Nephron progenitor cell (in vitro differentiated cells): ENCODE measurements around the gene UBALD1.

Experiments
- DNase-seq: peaks from one replicate; pipeline ENCODE4 v3.0.0; 2021
- H3K27ac Mint-ChIP-seq: 2 replicates; pipeline ENCODE4 v1.8.0; 2021; ENCODE audit warnings: mild to moderate bottlenecking, moderate library complexity, mixed read lengths
- H3K27me3 Mint-ChIP-seq: 2 replicates; pipeline ENCODE4 v1.8.0; 2021; ENCODE audit warnings: mild to moderate bottlenecking, low read depth, mixed read lengths; ENCODE audit not compliant: poor library complexity
- H3K36me3 Mint-ChIP-seq: 2 replicates; pipeline ENCODE4 v1.8.0; 2021; ENCODE audit warnings: low read depth, mixed read lengths
- H3K4me1 Mint-ChIP-seq: 2 replicates; pipeline ENCODE4 v1.8.0; 2021; ENCODE audit warnings: mixed read lengths
- H3K4me3 Mint-ChIP-seq: 2 replicates; pipeline ENCODE4 v1.8.0; 2021; ENCODE audit warnings: mild to moderate bottlenecking, moderate library complexity, mixed read lengths
- H3K9me3 Mint-ChIP-seq: 2 replicates; pipeline ENCODE4 v1.8.0; 2021; ENCODE audit warnings: mild to moderate bottlenecking, moderate library complexity, mixed read lengths
- TF ChIP-seq, protein P1 (sequence below): fragments of 200-600 bp; sonication (generic); IDR thresholded peaks from 2 replicates; pipeline ENCODE4 v1.5.0; 2021; ENCODE audit warnings: antibody characterized with exemption

UBALD1 gene

DNA sequence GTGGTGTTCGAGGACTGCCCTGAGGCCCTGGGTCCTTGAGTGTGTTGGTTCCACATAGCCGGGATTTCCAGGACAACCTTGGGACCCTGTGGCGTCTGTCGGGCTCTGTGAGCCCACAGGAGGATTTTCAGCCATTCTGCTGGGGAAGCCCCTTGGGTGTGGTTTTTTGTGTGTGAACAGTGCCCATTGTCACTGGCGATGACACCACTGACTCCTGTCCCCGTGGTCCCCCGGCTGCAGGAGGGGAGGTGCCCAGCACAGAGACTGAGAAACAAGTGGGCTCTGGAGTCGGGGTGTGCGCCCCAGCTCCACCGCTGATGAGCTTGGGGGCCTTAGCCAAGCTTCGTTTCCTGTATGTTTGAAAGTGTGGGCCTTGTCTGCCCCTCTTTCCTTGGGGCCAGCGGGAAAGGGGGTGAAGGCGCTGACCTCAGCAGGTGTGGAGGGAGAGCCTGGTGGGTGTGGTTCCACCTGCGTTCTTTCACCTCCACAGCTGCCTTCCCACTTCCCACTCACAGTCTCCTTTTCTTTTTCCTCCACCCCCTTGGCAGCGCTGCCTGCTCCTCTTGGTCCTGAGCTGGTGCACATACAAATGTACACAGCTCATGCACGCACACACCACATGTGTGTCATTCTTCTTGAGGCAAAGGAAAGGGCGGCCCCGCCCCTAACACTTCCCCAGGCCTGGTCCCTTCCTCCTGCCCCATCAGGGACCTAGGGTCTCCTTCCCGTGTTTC, 26.1 kb upstream of the UBALD1 start:
- peaks cover 19% of the 10 kb centered on the region for H3K4me1 Mint-ChIP-seq

DNA sequence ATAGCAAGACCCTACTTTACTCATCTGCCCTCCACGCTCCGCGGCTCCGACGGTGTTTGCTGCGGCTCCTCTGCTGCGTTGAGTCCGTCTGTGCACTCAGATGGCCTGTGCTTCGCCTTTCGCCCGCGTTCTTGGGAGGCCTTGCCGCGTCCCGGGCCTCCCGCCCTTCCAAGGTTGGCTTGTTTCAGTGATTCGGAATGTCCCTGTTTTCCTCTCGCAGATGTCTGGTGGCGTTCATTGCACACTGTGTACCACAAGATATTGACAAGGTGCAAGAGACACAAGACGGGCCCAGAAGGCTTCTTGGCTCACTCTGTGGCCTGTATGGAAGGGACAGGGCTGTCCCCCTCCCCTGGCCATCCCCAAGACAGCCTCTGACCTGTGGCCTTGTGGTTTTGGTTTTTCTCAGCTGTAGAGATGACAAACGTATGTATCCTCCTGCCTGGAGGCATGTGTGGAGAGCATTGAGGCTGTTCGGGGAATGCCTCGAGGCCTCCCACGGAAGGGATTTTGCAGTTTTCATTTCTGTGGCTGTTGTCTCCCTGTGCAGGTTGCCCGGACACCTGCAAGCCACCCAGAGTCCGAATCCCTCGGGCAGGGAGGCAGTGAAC, 25.3 kb upstream of the UBALD1 start:
- DNase-seq: no peak
- Mint-ChIP-seq H3K27me3 (no peaks in the 10 kb centered on the region), H3K4me1 (peaks cover 19% of the 10 kb centered on the region), H3K4me3 (no peak overlapping the region), H3K27ac (peak overlapping the region; percentile 98), H3K36me3 (peaks cover 9% of the 10 kb centered on the region), H3K9me3 (no peaks in the 10 kb centered on the region)
- TF ChIP-seq, protein P1, sequence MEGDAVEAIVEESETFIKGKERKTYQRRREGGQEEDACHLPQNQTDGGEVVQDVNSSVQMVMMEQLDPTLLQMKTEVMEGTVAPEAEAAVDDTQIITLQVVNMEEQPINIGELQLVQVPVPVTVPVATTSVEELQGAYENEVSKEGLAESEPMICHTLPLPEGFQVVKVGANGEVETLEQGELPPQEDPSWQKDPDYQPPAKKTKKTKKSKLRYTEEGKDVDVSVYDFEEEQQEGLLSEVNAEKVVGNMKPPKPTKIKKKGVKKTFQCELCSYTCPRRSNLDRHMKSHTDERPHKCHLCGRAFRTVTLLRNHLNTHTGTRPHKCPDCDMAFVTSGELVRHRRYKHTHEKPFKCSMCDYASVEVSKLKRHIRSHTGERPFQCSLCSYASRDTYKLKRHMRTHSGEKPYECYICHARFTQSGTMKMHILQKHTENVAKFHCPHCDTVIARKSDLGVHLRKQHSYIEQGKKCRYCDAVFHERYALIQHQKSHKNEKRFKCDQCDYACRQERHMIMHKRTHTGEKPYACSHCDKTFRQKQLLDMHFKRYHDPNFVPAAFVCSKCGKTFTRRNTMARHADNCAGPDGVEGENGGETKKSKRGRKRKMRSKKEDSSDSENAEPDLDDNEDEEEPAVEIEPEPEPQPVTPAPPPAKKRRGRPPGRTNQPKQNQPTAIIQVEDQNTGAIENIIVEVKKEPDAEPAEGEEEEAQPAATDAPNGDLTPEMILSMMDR: no peak

More for the DNA sequence above, 26.1 kb upstream of the UBALD1 start:
- Mint-ChIP-seq H3K27me3 (no peaks in the 10 kb centered on the region), H3K27ac (peak overlapping the region; percentile 82), H3K9me3 (peaks cover 4% of the 10 kb centered on the region), H3K4me3 (no peak overlapping the region), H3K36me3 (peaks cover 16% of the 10 kb centered on the region)
- no peak for DNase-seq
- TF ChIP-seq, protein P1: no peak

DNA sequence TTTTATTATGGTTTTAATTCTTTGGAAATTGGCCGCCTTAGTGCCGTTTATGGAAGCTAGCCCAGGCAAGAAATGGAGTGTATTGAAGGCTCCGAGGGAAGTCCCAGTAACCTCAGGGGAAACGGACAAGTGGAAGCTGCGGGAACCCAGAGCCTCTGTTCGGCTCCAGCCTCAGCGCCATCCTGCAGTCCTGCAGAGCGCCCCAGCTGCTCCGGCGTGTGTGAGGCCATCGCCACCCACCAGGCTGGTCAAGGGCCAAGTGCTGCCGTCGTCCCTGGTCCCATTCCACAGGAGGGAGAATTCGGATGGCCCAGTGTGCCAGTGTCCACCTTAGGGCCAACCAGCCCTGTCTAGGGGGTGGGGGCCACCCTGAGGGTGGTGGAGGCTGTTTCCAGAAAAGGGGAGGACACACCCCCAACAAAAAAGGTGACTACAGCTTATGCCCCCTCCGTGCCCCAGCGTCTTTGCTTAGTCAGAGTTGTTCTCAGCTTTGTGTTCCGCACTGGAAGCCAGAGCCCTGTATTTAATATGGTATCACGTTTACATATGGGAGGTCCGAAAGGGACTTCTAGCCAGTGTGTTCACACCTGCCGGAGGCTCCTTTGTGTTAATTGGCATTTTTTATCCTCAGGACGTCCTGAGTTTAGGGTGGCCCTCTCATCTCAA, 22.9 kb upstream of the UBALD1 start:
- TF ChIP-seq, protein P1: no peak
- Mint-ChIP-seq H3K4me1 (peaks cover 19% of the 10 kb centered on the region), H3K27ac (no peak overlapping the region), H3K9me3 (no peaks in the 10 kb centered on the region), H3K36me3 (peaks cover 14% of the 10 kb centered on the region), H3K27me3 (no peaks in the 10 kb centered on the region), H3K4me3 (no peak overlapping the region)
- DNase-seq: no peak

DNA sequence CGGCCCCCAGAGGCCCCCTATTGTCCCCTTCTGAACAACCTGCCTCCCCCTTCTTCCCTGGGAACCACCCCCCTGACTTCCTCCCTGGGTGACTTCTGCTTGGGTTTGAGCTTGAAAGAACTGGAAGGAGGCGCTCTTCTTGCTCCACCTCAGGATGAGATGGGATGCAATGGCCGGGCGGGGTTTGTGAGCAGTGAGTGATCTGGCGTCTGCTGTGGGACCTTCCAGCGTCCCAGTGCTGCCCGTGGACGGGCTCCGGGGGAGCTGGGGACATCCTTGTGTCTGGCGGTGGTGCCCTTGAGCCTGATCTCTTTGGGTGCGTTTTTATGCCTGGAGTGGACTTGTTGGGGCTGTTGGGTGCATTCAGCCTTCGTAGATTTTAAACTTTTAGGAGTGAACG, 21.5 kb upstream of the UBALD1 start:
- Mint-ChIP-seq H3K27ac (peak overlapping the region; percentile 39), H3K4me1 (peaks cover 19% of the 10 kb centered on the region), H3K9me3 (peaks cover 5% of the 10 kb centered on the region), H3K4me3 (no peak overlapping the region), H3K36me3 (peaks cover 24% of the 10 kb centered on the region), H3K27me3 (no peaks in the 10 kb centered on the region)
- DNase-seq: no peak
- TF ChIP-seq, protein P1: no peak

DNA sequence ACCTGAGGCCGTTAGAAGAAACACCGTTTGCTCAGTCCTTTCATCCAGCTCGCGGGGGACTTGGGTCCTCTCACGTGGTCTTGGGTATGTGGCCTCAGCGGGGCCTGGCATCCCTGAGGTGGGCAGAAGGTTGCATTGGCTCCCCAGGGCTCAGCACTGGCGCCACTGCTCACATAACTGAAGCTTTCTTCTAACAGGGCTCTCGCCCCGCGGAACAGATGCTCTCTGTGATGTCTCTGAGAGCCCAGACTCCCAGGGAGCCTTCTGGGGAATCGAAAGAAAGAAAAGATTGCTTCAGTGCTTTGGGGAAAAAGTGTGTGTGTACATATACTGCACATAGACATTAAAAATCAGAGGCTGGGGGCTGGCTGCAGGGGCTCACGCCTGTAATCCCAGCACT, 20.1 kb upstream of the UBALD1 start:
- Mint-ChIP-seq H3K4me3 (no peak overlapping the region), H3K27me3 (no peaks in the 10 kb centered on the region)

More for the DNA sequence above, 20.1 kb upstream of the UBALD1 start:
- TF ChIP-seq, protein P1: no peak
- Mint-ChIP-seq H3K9me3 (peaks cover 9% of the 10 kb centered on the region), H3K36me3 (peaks cover 29% of the 10 kb centered on the region), H3K4me1 (peaks cover 9% of the 10 kb centered on the region), H3K27ac (peak overlapping the region; percentile 45)
- DNase-seq: no peak
